AG09319 (cell line): Measurements from ENCODE around the gene ABHD3.
A peak's percentile ranks its signal among the peaks of the same experiment; 100 is the strongest.

Experiments used
- DNase-seq: peaks from one replicate; pipeline ENCODE4 v3.0.0-alpha.2; 2010; ENCODE audit warnings: low read depth; ENCODE audit errors: extremely low read depth
- CTCF ChIP-seq: IDR thresholded peaks from 2 replicates; pipeline ENCODE4 v1.5.1; 2011; ENCODE audit warnings: low read depth, mild to moderate bottlenecking, inconsistent platforms, low read length, moderate library complexity

The ABHD3 gene

DNA sequence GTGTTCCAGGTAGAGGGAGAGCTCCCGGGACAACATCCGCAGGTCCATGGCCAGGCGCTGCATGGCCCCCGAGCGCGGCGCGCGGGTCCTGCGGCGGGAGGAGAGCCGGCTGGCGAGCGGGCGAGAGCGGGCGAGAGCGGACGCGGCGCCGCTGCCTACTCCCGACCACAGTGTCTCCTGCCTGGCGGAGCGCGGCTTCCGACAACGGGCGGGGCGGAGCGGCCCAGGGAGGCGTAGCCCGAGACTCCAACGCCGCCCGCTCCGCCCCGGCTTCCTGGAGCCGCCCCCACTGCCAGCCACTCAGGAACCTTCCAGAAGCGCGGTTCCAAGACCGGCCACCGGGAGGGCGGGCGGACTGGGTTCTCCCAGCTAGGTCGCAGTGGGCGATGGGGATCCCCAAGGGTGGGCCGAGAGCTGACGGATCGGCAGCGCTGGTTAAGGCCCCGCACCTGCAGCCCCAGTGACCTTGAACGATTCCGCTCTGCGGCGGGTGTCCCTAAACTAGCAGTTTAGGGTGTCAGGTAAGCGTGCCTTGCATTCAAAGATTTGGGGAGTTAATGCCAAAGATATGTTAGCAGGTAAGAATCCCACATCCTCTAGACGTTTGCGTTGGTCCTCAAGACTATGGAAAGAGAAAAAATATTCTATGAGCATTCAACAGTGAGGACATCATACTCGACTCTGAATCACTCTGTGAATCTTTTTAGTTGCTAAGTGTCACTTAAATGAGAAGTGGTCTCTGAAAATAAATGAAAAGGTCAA is at the start of gene ABHD3:
ABHD3 (minus strand) TSS at position 172 of the 762 bp plus-strand sequence; CDS start at position 63, 109 bp downstream.
- TF ChIP-seq CTCF = peak; percentile 31
- DNase-seq = peak; percentile 66

DNA sequence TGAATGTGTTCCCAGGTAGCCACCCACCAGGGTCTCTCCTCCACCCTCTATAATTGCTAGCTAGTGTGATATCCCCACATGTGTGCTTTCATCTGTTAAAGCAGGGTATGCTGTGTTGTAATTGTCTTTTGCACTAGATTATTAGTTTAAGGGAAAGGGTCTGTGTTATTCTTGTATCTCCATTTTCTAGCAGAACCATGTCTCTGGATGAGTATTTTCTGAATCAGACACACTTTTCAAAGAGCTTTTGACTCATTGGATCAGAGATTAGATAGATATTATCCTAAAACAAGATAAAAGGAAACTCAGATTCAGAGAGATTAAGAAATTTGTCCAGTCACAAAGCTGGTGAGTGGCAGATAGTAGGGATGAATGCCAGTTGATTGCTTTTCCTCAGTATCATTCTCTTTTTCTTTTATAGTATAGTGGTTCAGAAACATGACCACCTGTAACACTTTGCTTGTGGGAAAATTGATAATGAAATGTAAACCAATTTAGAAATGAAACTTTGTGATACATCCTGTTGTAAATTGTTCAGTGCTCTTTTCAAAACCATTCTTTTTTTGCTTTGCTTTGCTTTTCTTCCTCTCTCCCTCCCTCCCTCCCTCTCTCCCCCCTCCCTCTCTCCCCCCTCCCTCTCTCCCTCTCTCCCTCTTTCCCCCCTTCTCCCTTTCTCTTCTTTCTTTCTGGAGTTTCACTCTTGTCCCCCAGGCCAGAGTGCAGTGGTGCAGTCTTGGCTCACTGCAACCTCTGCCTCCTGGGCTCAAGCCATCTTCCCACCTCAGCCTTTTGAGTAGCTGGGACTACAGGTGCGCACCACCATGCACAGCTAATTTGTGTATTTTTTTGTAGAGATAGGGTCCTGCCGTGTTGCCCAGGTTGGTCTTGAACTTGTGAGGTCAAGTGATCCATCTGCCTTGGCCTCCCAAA is 43.5 kb upstream of the ABHD3 start:
- no peak for TF ChIP-seq CTCF
- no peak for DNase-seq

DNA sequence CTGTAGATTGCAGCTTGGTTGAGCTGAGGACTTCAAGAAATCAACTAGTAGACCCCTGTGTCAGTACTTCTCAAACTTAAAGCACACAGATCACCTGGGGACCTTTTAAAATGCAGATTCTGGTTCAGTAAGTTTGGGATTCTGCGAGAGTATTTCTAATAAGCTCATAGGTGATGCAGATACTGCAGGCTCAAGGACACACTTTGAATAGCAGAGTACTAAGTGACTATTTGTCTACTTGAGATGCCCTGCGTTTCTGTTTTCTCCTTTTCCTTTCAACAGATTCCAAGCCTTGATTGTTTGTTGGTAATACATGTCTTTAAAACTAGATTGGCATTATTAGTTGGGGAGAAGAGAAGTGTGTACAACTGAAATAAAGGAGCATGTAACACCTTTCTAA is 42.7 kb upstream of the ABHD3 start:
- no peak for DNase-seq
- TF ChIP-seq CTCF = no peak

DNA sequence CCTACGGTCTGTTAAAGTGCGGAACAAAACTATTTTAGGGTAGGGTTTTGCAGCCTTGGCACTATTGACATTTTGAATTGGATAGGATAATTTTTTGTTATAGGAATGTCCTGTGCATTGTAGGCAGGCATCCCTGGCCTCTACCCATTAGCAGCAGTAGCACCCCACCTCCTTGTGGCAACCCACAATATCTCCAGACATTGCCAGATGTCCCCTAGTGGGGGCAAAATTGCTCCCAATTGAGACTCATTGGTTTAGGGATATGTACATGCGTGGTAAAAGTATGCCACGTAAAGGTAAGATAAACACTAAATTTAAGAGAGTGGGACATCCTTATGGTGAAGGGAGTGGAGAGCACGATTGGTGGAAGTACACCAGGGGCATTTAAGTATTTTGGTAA is 40.7 kb upstream of the ABHD3 start:
- no peak for DNase-seq
- TF ChIP-seq CTCF = no peak

DNA sequence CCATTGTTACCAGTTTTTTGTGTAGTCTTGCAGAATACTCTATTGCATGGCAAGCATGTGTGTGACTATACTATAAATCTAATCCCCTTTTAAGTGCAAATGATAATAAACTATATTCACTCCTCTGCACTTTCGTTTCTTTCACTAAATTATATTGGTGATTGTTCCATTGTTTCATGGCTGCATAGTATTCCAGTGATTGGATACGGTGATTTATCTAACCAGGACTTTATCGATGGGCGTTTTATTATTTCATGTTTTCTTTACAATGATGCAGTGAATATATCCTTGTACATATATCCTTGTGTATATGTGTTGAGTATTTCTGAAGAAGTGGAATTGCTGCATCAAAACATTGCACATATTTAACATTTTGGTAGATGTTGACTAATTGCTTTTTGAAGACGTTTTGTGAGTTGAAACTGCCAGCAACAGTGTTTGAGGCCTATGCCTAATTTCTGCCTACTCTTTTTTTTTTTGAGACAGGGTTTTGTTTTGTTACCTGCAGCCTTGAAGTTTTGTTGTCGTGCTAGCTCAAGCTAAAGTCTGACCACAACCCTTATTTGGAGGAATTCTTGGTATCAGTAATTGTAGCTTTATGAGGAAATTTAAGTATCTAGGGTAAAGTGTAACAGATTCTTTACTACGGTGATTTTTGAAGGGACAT is 38.7 kb upstream of the ABHD3 start:
- no peak for DNase-seq
- TF ChIP-seq CTCF = no peak

DNA sequence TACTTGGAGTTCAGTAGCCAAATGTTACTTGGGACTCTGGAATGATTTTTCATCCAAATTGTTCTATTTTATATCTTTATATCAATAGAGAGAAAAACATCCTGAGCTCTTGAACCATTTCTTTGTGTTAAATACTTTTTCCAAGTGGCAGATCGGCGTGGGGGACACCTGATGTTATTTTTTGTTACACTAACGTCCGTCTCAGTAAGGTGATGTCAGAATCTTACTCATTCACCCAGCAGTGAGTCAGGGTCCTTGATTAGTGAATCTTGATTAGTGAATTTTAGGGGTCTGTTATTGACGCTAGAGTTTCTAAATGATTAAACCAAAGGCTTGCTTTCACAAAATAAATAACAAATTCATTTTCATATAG is 37.7 kb upstream of the ABHD3 start:
- DNase-seq = no peak
- TF ChIP-seq CTCF = no peak
